ENCODE results near the gene HAVCR2. TPM values are rescaled to one million over a fixed set of nuclear protein-coding genes. Genes with fewer than 3 reads are reported as not detected.

Gene HAVCR2
- total and polyA plus RNA-seq, 9 of the 15 experiments (the other 6 are each of a cell fraction or from before 2014, with no cell fraction given), result 0.04 to 0.11 (median 0.06) TPM; not detected in 5

DNA sequence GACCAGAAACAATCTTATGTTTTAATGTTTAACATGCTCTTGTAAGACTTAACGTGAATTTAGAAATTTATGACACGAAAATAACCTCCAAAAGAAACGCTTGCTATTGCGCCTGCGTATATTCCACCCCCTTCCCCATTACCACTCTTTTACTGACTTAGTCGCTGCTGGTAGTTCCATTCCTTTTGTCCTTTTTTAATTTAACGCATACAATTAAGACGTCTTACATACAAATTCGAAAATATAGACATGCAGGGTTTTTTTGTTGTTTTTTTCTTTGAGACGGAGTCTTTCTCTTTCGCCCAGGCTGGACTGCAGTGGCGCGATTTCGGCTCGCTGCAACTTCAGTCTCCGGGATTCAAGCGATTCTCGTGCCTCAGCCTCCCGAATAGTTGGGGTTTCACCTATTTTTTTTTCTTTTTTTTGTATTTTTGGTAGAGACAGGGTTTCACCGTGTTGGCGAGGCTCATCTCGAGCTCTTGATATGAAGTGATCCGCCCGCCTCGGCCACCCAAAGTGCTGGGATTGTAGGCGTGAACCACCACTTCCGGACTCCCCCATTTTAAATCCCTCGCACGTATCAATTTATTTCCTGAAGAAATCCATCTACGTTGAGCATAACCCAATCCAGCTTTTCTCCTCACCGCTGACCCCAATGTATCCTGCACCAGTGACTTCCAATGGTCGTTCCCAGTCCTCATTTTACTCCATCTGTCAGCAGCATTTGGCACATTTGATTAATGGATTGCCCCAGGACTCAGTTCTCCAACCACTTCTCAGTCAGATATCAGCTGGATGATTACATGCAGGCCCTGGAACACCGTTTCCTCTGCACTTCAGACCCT is 34.5 kb upstream of the HAVCR2 start (continued):
- peak in 1 of 2 experiments; percentile 11 for TF ChIP-seq E2F6 (IDR thresholded peaks at IDR 0.05; ENCODE audit: borderline replicate concordance in 1 of 2, extremely low read depth in 1 of 2, insufficient read depth in 1 of 2, insufficient read length in 1 of 2, low read depth in 1 of 2, low read length in 1 of 2, poor library complexity in 1 of 2, severe bottlenecking in 1 of 2)
- TF ChIP-seq MIER1 (IDR thresholded peaks at IDR 0.05; ENCODE audit: low read depth), result no peak
- no peak for TF ChIP-seq DMBX1 (CRISPR knock-in tag; IDR thresholded peaks at IDR 0.05; ENCODE audit: borderline replicate concordance)
- TF ChIP-seq JUND (IDR thresholded peaks at IDR 0.05; ENCODE audit: borderline replicate concordance, low read depth, low read length), result no peak
- no peak for TF ChIP-seq JUND (tag; IDR thresholded peaks at IDR 0.05; ENCODE audit: borderline replicate concordance, low read depth, low read length)
- TF ChIP-seq, protein P1, sequence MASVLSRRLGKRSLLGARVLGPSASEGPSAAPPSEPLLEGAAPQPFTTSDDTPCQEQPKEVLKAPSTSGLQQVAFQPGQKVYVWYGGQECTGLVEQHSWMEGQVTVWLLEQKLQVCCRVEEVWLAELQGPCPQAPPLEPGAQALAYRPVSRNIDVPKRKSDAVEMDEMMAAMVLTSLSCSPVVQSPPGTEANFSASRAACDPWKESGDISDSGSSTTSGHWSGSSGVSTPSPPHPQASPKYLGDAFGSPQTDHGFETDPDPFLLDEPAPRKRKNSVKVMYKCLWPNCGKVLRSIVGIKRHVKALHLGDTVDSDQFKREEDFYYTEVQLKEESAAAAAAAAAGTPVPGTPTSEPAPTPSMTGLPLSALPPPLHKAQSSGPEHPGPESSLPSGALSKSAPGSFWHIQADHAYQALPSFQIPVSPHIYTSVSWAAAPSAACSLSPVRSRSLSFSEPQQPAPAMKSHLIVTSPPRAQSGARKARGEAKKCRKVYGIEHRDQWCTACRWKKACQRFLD (CRISPR knock-in tag; IDR thresholded peaks at IDR 0.05), result peak; percentile 33; the same call in 1 of the 2 replicates
- TF ChIP-seq ARNT (IDR thresholded peaks at IDR 0.05), result 0 out of 4 replicates have a peak, but pooled peaks of 1 of the 2 experiments have one; percentile 28
- 0 out of 2 replicates have a peak, but pooled peaks have one; percentile 10 for TF ChIP-seq GTF2E2 (tag; IDR thresholded peaks at IDR 0.05)
- no peak for TF ChIP-seq SMAD3 (CRISPR knock-in tag; conservative IDR thresholded peaks at IDR 0.05)
- peak; percentile 69; the same call in 1 of the 2 replicates for TF ChIP-seq ETV5 (CRISPR knock-in tag; IDR thresholded peaks at IDR 0.05; ENCODE audit: low read depth)
- no peak for TF ChIP-seq ZSCAN32 (CRISPR knock-in tag; IDR thresholded peaks at IDR 0.05)
- TF ChIP-seq ZBTB11 (CRISPR knock-in tag; IDR thresholded peaks at IDR 0.05), result 0 out of 6 replicates have a peak, but pooled peaks of 1 of the 3 experiments have one; percentile 29
- no peak for TF ChIP-seq PTTG1 (tag; IDR thresholded peaks at IDR 0.05; ENCODE audit: low read depth)
- TF ChIP-seq NRF1 (conservative IDR thresholded peaks at IDR 0.05 in 1 of 2, IDR thresholded peaks at IDR 0.05 in 1 of 2), result peak; percentile 55 to 69
- 0 out of 2 replicates have a peak, but pooled peaks have one; percentile 27 for TF ChIP-seq ARID2 (IDR thresholded peaks at IDR 0.05)
- TF ChIP-seq, protein P2, sequence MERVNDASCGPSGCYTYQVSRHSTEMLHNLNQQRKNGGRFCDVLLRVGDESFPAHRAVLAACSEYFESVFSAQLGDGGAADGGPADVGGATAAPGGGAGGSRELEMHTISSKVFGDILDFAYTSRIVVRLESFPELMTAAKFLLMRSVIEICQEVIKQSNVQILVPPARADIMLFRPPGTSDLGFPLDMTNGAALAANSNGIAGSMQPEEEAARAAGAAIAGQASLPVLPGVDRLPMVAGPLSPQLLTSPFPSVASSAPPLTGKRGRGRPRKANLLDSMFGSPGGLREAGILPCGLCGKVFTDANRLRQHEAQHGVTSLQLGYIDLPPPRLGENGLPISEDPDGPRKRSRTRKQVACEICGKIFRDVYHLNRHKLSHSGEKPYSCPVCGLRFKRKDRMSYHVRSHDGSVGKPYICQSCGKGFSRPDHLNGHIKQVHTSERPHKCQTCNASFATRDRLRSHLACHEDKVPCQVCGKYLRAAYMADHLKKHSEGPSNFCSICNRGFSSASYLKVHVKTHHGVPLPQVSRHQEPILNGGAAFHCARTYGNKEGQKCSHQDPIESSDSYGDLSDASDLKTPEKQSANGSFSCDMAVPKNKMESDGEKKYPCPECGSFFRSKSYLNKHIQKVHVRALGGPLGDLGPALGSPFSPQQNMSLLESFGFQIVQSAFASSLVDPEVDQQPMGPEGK (CRISPR knock-in tag; IDR thresholded peaks at IDR 0.05; ENCODE audit: borderline replicate concordance), result 0 out of 2 replicates have a peak, but pooled peaks have one; percentile 49
- no peak for TF ChIP-seq CAMTA2 (CRISPR knock-in tag; conservative IDR thresholded peaks at IDR 0.05)

Measured in K562 (cell line).